GM23338 (cell line): ENCODE measurements around the gene CIAO2A. TPM values are rescaled to one million over a fixed set of nuclear protein-coding genes. Genes with fewer than 3 reads are reported as not detected.

Source experiments
- ATAC-seq: fragments of 200-7000 bp; cut with Tn5 transposase; 3 replicates; pipeline ENCODE4 v1.9.1; 2020
- DNase-seq: peaks from one replicate; pipeline ENCODE4 v3.0.0-alpha.2; 2015; ENCODE audit warnings: low spot score
- H2AFZ ChIP-seq: fragments of 200-600 bp; sonication (generic); 2 replicates; pipeline ENCODE4 v1.8.0; 2016; ENCODE audit warnings: antibody characterized with exemption, mild to moderate bottlenecking, moderate library complexity
- H3F3A ChIP-seq: fragments of 200-600 bp; sonication (generic); replicated peaks from 2 replicates; pipeline ENCODE4 v1.8.0; 2017; ENCODE audit warnings: antibody characterized with exemption, mixed run types, low read depth
- H3K27ac ChIP-seq: fragments of 200-600 bp; sonication (generic); 2 replicates; pipeline ENCODE4 v1.6.1; 2016; ENCODE audit warnings: low read depth
- H3K27me3 ChIP-seq: fragments of 200-600 bp; sonication (generic); 2 replicates; pipeline ENCODE4 v1.8.0; 2016; ENCODE audit warnings: mild to moderate bottlenecking, mixed run types, moderate library complexity; ENCODE audit not compliant: insufficient read depth
- H3K36me3 ChIP-seq: fragments of 200-600 bp; sonication (generic); 2 replicates; pipeline ENCODE4 v1.8.0; 2016; ENCODE audit warnings: mild to moderate bottlenecking; ENCODE audit not compliant: insufficient read depth
- H3K4me1 ChIP-seq: fragments of 200-600 bp; sonication (generic); 2 replicates; pipeline ENCODE4 v1.8.0; 2016; ENCODE audit warnings: mild to moderate bottlenecking, moderate library complexity; ENCODE audit not compliant: insufficient read depth
- H3K4me2 ChIP-seq: fragments of 200-600 bp; sonication (generic); 2 replicates; pipeline ENCODE4 v1.7.1; 2017; ENCODE audit warnings: mixed run types
- H3K4me3 ChIP-seq: fragments of 200-600 bp; sonication (generic); 2 replicates; pipeline ENCODE4 v1.6.1; 2016; ENCODE audit warnings: mixed run types
- H3K79me2 ChIP-seq: fragments of 200-600 bp; sonication (generic); replicated peaks from 2 replicates; pipeline ENCODE4 v1.8.0; 2017; ENCODE audit warnings: mild to moderate bottlenecking; ENCODE audit not compliant: insufficient read depth
- H3K9me2 ChIP-seq: fragments of 200-600 bp; sonication (generic); 2 replicates; pipeline ENCODE4 v1.8.0; 2017; ENCODE audit not compliant: insufficient read depth
- H4K20me1 ChIP-seq: fragments of 200-600 bp; sonication (generic); replicated peaks from 2 replicates; pipeline ENCODE4 v1.8.0; 2017; ENCODE audit warnings: mild to moderate bottlenecking; ENCODE audit not compliant: insufficient read depth
- H3K27ac Mint-ChIP-seq: 2 replicates; pipeline ENCODE4 v1.8.0; 2020; ENCODE audit warnings: inconsistent platforms, mild to moderate bottlenecking, moderate library complexity, mixed read lengths
- H3K27me3 Mint-ChIP-seq: 3 replicates; pipeline ENCODE4 v1.8.0; 2022; ENCODE audit warnings: low read depth, mild to moderate bottlenecking, moderate library complexity, mixed read lengths, inconsistent platforms; ENCODE audit not compliant: insufficient read depth, poor library complexity
- H3K36me3 Mint-ChIP-seq: 3 replicates; pipeline ENCODE4 v1.8.0; 2021; ENCODE audit warnings: low read depth, mild to moderate bottlenecking, inconsistent platforms, moderate library complexity, mixed read lengths
- H3K4me1 Mint-ChIP-seq: 3 replicates; pipeline ENCODE4 v1.8.0; 2020; ENCODE audit warnings: mild to moderate bottlenecking, inconsistent platforms, mixed read lengths
- H3K4me3 Mint-ChIP-seq: 3 replicates; pipeline ENCODE4 v1.8.0; 2021; ENCODE audit warnings: moderate library complexity, mild to moderate bottlenecking, inconsistent platforms, mixed read lengths
- H3K9me3 Mint-ChIP-seq: 3 replicates; pipeline ENCODE4 v1.8.0; 2020; ENCODE audit warnings: moderate library complexity, mild to moderate bottlenecking, inconsistent platforms, mixed read lengths
- CREB1 ChIP-seq: fragments of 250-450 bp; sonication (Bioruptor Pico); IDR thresholded peaks from 2 replicates; pipeline ENCODE4 v1.5.0; 2020; ENCODE audit warnings: low read depth, mild to moderate bottlenecking, moderate library complexity
- ETS1 ChIP-seq: IDR thresholded peaks from 2 replicates; pipeline ENCODE4 v1.6.1; 2016; ENCODE audit warnings: antibody characterized with exemption
- EZH2 ChIP-seq: fragments of 200-600 bp; sonication (generic); IDR thresholded peaks from one replicate; pipeline ENCODE4 v1.8.0; 2017; ENCODE audit warnings: antibody characterized with exemption, mild to moderate bottlenecking, low read depth; ENCODE audit not compliant: unreplicated experiment
- EZH2phosphoT487 ChIP-seq: fragments of 200-600 bp; sonication (generic); IDR thresholded peaks from one replicate; pipeline ENCODE4 v1.8.1; 2018; ENCODE audit warnings: antibody characterized with exemption; ENCODE audit not compliant: unreplicated experiment
- JUNB ChIP-seq: IDR thresholded peaks from one replicate; pipeline ENCODE4 v1.6.1; 2016; ENCODE audit warnings: antibody characterized with exemption; ENCODE audit not compliant: unreplicated experiment
- POLR2AphosphoS5 ChIP-seq: IDR thresholded peaks from 2 replicates; pipeline ENCODE4 v1.6.1; 2016; ENCODE audit warnings: antibody characterized with exemption, low read depth
- REST ChIP-seq: IDR thresholded peaks from one replicate; pipeline ENCODE4 v1.6.1; 2018; ENCODE audit warnings: antibody characterized with exemption; ENCODE audit not compliant: unreplicated experiment
- ZNF462 ChIP-seq: fragments of 250-450 bp; sonication (Bioruptor Pico); IDR thresholded peaks from 2 replicates; pipeline ENCODE4 v1.5.0; 2020; ENCODE audit warnings: mild to moderate bottlenecking, moderate library complexity
- polyA plus RNA-seq: library from polyadenylated mRNA; unstranded; fragments of >200 nt; fragmentation: Nextera tagmentation; extraction: Ambion mirVana; gene quantifications from 2 replicates; pipeline ENCODE4 v1.2.1, GENCODE V29; 2016
- total RNA-seq: library from RNA; depleted of rRNA; stranded (reverse); fragments of >200 nt; shearing (Covaris generic); gene quantifications from 2 replicates; pipeline ENCODE4 v1.2.3, GENCODE V29; 2014

The CIAO2A gene
- total and polyA plus RNA-seq, 2 experiments from 2014 or later = 132 to 318 TPM

- Mint-ChIP-seq H3K27ac (no peak overlapping the region), H3K4me3 (no peak overlapping the region), H3K9me3 (no peaks in the 10 kb centered on the region), H3K4me1 (peaks cover under 1% of the 10 kb centered on the region; the same call in 2 of the 3 replicates), H3K27me3 (no peaks in the 10 kb centered on the region), H3K36me3 (no peaks in the 10 kb centered on the region)
- ATAC-seq (no peak), DNase-seq (no peak)
- no peaks in the 10 kb centered on the region for H3K27me3 ChIP-seq
- H4K20me1 ChIP-seq = peaks cover 6% of the 10 kb centered on the region; the same call in 1 of the 2 replicates
- H3K9me2 ChIP-seq = no peaks in the 10 kb centered on the region
- no peak overlapping the region for H3K27ac ChIP-seq
- no peak for TF ChIP-seq EZH2phosphoT487
- no peak for TF ChIP-seq POLR2AphosphoS5
- TF ChIP-seq ZNF462 (CRISPR knock-in tag) = no peak
- no peak for TF ChIP-seq ETS1
- no peak for TF ChIP-seq REST
- no peak for TF ChIP-seq CREB1 (CRISPR knock-in tag)
- no peak for TF ChIP-seq EZH2
- no peak for TF ChIP-seq JUNB
- H3K4me1 ChIP-seq = peaks cover 5% of the 10 kb centered on the region; the same call in 1 of the 2 replicates
- H3K4me2 ChIP-seq = no peak overlapping the region
- H2AFZ ChIP-seq = no peak overlapping the region
- H3K4me3 ChIP-seq = no peak overlapping the region
- no peaks in the 10 kb centered on the region for H3F3A ChIP-seq
- no peaks in the 10 kb centered on the region for H3K36me3 ChIP-seq
- H3K79me2 ChIP-seq = peaks cover 96% of the 10 kb centered on the region
Measured at GRCh38 chr15:64102497-64102896, 8.9 kb upstream of the CIAO2A start.
